Mammary epithelial cell (primary cell): ENCODE measurements around the gene IGFN1.

Experiments used
- CTCF ChIP-seq, 2 donors: IDR thresholded peaks in 1 of 2; conservative IDR thresholded peaks in 1 of 2; 2 replicates each; pipeline ENCODE4 v1.5.1; 2011 to 2012; ENCODE audit warnings: inconsistent platforms in 2 of 2, low read length in 2 of 2, mild to moderate bottlenecking in 2 of 2, control low read depth in 1 of 2, low read depth in 1 of 2; ENCODE audit not compliant: insufficient read depth in 1 of 2; ENCODE audit errors: extremely low read depth in 1 of 2
- EZH2 ChIP-seq: IDR thresholded peaks from 2 replicates; pipeline ENCODE4 v1.6.1; 2012; ENCODE audit warnings: low read length, inconsistent platforms, borderline replicate concordance

- TF ChIP-seq CTCF (conservative IDR thresholded peaks at IDR 0.05 in 1 of 2, IDR thresholded peaks at IDR 0.05 in 1 of 2; ENCODE audit: extremely low read depth in 1 of 2, insufficient read depth in 1 of 2, low read depth in 1 of 2, low read length in 2 of 2): no peak
- no peak for TF ChIP-seq EZH2
Observed at GRCh38 chr1:201157949-201158348, 32.7 kb upstream of the IGFN1 start.
